ENCODE data around the gene RBM25. TPM values are rescaled to one million over a fixed set of nuclear protein-coding genes. Genes with fewer than 3 reads are reported as not detected.
"Not testable (repeated sequence)": the region's sequence is repeated elsewhere in the genome, so short reads cannot be mapped to it uniquely, and the experiment has no call there.

RBM25 gene
- polyA plus RNA-seq (2014; cell fraction: cytosol; rRNA removed), result 24.1 and 30.3 TPM in 2 replicates
- polyA plus RNA-seq (2014; cell fraction: nucleus; rRNA removed), result 192 and 316 TPM in 2 replicates

GRCh38 chr14:73058224-73058921 is at the start of gene RBM25:
RBM25 (plus strand) TSS chr14:73058534; CDS start chr14:73071642, 13,108 bp downstream.
- peak; percentile 99 for DNase-seq (ENCODE audit: low spot score)

DNA sequence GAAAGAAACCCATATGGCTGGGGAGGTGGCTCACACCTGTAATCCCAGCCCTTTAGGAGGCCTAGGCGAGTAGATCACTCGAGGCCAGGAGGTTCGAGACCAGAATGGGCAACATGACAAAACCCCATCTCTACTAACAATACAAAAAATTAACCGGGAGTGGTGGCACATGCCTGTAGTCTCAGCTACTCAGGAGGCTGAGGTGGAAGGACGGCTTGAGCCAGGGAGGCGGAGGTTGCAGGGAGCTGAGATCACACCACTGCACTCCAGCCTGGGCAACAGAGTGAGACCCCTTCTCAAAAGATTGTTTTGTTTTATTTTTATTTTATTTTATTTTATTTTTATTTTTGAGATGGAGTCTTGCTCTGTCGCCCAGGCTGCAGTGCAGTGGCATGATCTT is 47.1 kb upstream of the RBM25 start:
- not testable (repeated sequence) for DNase-seq (ENCODE audit: low spot score)

DNA sequence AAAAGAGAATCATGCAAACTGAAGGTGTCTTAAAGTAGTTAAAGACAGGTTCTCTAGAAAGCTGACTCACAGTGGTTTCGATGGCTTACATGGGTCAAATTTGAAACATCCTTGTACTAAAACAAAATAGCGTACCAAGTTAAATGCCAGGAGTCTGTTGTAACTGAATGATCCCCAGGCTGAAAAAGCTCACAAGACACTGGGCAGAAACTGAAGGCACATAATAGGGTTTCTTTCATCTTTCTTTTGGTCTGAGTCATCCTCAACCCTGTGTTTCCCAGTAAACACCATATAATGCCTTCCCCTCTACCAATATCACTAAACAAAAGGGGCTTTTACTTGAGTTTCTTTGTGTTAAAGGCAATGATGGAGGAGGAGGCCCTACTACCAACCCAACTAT is 44.2 kb upstream of the RBM25 start:
- no peak for DNase-seq (ENCODE audit: low spot score)

DNA sequence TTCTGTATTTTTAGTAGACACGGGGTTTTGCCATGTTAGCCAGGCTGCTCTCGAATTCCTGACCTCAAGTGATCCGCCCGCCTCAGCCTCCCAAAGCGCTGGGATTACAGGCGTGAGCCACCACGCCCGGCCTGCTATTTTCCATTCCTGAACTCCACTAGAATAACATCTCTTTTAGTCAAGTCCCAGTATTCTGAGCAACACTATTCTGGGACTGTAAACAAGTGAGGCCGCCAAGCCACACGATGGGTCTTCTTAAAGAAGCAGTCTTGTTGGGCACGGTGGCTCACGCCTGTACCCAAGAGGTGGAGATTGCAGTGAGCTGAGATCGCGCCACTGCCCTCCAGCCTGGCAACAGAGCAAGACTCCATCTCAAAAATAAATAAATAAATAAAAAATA is 42.8 kb upstream of the RBM25 start:
- not testable (repeated sequence) for DNase-seq (ENCODE audit: low spot score)

- DNase-seq (ENCODE audit: low spot score), result not testable (repeated sequence)
Observed at GRCh38 chr14:73016011-73016410, 42.3 kb upstream of the RBM25 start.

DNA sequence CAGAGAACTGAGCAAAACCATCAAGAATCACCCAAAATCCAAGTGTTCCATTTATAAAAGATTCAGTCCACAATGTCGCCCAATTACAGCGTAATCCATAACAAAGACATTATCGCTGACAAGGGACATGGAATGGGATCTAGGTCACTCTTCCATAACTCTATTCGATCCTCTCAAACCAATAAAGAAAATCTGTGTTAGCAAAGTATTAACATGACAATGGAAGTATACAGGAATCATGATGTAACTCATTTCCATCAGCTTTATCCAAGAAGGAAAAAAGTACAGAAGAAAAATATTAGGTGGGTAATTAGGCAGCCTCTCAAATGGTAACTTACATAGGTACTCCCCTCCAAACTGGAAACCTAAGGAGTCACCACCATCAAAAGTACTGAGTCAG is 36.3 kb upstream of the RBM25 start:
- DNase-seq (ENCODE audit: low spot score), result no peak

- no peak for DNase-seq (ENCODE audit: low spot score)
Observed at GRCh38 chr14:73025544-73025943, 32.8 kb upstream of the RBM25 start.

DNA sequence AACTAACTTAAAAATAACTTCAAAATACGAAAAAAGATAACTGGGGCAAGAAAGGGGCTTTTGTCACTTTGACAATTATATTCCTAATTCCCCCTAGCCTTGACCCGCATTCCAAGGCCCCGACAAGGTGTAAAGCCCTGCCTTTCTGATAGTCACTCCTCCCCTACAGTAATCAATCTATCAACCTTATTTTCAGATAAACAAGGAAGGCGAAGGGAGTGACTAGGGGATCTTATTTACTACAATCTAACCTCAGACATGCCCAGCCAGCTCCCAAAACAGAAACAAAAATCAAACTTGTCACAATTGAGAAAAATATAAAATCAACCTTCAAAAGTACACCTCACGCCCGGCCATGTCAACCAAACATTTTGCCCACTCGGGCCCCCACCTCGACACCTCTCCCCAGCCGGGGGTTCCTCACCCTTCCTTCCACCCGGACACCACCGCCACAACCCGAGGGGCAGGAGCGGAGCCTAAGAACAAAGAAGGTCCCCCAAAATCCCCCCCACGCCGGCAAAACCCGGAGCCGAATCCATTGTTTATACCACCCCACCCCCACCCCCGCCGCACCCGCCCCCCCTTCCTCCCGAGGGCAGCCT is 32.0 kb upstream of the RBM25 start:
- no peak for DNase-seq (ENCODE audit: low spot score)

GRCh38 chr14:73026845-73027542 is 31.3 kb upstream of the RBM25 start, which contains the start of gene ZFYVE1:
ZFYVE1 (minus strand) TSS chr14:73027106; CDS start chr14:73024508, 2,598 bp downstream.
- peak; percentile 96 for DNase-seq (ENCODE audit: low spot score)

DNA sequence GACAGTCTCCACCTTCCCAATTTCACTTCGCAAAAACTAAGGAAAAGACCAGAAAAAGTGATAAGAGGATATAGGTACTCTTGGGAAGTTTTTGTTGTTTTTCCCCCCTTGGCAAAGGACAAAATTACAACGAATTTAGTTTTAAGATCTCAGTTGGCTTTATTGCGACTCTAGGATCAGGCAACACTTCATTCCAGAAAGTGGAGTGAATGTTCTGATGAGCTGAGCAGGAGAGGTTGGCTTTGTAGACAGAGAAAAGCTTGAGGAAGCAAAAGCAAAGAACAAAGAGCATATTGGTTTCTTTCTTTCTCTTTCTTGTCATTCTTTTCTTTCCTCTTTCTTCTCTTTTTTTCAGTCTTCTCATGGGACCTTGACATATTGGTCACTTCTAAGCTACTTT is 30.8 kb upstream of the RBM25 start:
- no peak for DNase-seq (ENCODE audit: low spot score)

GRCh38 chr14:73027984-73028383 is 30.4 kb upstream of the RBM25 start:
- DNase-seq (ENCODE audit: low spot score), result no peak

DNA sequence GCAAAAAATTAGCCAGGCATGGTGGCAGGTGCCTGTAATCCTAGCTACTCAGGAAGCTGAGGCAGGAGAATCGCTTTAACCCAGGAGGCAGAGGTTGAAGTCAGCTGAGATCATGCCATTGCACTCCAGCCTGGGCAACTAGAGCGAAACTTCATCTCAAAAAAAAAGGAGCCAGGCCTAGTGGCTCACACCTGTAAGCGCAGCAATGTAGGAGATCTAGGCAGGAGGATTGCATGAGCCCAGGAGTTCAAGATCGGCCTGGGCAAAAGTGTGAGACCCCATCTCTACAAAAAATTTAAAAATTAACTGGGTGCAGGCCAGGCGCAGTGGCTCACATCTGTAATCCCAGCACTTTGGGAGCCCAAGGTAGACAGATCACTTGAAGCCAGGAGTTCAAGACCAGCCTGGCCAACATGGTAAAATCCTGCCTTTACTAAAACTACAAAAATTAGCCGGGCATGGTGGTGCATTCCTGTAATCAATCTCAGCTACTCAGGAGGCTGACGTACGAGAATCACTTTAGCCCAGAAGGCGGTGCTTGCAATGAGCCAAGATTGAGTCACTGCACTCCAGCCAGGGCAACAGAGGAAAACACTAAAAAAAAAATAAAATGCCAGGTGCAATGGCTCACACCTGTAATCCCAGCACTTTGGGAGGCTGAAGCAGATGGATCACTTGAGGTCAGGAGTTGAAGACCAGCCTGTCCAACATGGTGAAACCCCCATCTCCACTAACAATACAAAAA is 21.5 kb upstream of the RBM25 start:
- not testable (repeated sequence) for DNase-seq (ENCODE audit: low spot score)

DNA sequence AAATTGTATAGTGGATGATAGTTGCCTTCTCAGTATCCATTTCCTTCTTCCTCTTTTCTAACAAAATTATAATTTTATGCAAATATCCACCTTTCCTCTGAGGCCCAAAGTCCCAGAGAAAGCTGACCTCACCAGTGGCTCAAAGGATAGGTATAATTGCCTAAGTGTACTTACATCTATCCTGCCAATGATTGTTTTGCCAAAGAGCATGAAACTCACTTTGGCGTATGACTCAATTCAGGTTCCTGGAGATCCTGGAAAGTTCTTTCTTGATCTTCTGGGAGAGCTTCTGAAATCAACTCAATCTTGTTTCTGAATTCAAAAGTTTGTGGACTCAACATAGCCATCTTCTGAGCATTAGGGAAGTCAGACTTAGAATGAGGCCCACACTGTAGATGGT is 10.5 kb upstream of the RBM25 start:
- no peak for DNase-seq (ENCODE audit: low spot score)

DNA sequence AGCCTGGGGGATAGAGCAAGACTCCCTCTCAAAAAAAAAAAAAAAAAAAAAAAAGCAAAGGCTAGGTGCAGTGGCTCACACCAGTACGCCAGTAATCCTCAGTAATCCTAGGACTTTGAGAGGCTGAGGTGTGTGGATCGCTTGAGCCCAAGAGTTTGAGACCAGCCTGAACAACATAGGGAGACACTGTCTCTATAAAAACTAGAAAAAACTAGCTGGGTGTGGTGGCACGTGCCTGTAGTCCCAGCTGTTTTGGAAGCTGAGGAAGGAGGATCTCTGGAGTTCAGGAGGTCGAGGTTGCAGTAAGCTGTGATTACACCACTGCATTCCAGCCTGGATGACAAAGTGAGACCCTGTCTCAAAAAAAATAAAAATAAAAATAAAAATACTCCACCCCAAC is 8.9 kb upstream of the RBM25 start:
- DNase-seq (ENCODE audit: low spot score), result no peak

GRCh38 chr14:73055251-73055650 is 3.1 kb upstream of the RBM25 start:
- DNase-seq (ENCODE audit: low spot score), result no peak

GRCh38 chr14:73057944-73058223 is 450 bp upstream of the RBM25 start:
- no peak for DNase-seq (ENCODE audit: low spot score)

GRCh38 chr14:73058922-73059673 is 764 bp downstream of the RBM25 start:
- no peak for DNase-seq (ENCODE audit: low spot score)

DNA sequence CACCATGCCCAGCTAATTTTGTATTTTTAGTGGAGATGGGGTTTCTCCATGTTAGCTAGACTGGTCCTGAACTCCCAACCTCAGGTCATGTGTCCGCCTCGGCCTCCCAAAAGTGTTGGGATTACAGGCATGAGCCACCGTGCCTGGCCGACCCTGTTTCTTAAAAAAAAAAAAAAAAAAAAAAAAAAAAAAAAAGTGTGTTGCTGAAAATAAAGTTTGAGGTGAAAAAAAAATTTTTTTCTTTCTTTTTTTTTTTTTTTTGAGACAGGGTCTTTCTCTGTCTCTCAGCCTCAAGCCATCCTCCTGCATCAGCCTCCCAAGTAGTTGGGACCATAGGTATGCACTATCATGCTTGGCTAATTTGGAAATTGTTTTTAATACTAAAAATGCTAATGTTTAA is 11.3 kb downstream of the RBM25 start:
- DNase-seq (ENCODE audit: low spot score), result no peak

DNA sequence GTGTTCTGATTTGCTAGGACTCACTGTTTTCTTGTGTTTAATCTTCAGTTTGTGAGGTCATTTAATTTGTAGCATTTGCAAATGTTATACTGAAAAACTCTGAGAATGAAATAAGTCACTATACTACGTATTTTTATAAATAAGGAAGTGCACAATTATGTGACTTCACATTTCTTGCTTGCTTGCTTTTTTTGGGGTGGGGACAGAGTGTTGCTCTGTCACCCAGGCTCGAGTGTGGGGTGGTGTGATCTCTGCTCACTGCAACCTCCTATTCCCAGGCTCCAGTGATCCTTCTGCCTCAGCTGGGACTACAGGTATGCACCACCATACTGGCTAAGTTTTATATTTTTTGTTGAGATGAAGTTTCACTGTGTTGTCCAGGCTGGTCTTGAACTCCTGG is 32.7 kb downstream of the RBM25 start:
- no peak for DNase-seq (ENCODE audit: low spot score)

DNA sequence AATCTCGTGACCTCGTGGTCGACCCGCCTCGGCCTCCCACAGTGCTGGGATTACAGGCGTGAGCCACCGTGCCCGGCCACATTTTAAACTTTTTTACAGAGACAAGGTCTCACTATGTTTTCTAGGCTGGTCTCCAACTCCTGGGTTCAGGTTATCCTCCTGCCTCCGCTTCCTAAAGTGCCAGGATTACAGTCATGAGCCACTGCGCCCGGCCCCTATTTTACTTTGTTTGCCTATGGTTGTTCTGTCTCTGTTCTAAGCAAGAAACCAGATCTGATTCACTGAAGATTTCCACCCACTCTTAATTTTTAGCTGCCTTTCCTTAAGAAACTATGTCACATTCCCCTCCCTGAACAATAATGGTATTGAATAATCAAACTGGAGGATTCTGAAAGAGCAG is 39.1 kb downstream of the RBM25 start:
- DNase-seq (ENCODE audit: low spot score), result no peak

DNA sequence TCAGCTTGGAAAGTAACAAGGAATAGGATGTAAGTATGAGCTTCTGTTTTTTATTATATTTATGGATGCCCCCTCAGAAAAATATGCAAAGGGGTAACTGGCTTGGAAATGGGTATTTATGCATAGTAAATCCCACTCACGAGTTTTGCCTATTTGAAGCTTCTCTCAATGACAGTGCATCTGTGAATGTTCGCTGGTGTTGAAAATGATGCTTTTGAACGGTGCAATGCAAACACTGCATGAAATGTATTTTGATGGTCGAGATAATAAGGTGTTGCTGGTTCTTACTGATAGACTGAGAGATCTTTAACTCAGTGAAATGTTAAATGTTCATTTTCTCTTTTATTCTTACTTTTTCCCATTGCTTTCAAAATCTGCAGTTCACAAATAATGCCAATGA is 42.0 kb downstream of the RBM25 start:
- no peak for DNase-seq (ENCODE audit: low spot score)
